Measurements from ENCODE around the gene EPDR1. TPM values are rescaled to one million over a fixed set of nuclear protein-coding genes. Genes with fewer than 3 reads are reported as not detected.
A peak's percentile ranks its signal among the peaks of the same experiment; 100 is the strongest.

Gene EPDR1
- total and polyA plus RNA-seq, 2 of the 4 experiments (the other 2 are of a cell fraction): under 0.01 to 0.09 TPM

DNA sequence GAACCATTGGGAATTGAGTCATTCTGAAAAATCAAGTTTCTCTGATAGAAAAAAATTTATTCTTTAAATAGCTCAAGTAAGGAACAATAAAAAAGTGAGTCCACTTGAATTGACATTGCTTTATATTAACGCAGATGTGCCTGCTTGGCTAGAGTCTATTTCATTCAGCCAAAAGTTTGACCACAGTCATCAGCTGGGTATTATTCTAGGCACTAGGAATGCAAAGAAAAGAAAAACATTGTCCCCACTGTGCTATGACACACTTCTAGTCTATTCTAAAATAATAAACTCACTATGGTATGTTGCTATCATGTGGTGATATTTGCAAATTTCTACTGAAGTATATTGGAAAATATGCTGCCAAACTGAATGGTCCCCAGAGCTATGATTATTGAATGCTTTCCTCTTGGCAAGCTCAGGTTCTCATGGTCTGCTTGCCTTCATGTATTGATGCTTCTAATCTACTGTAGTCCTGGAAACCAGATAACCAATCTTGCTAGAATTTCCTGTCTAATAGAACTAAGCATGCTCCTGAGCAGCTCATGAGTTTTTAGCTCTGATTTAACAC is 12.1 kb upstream of the EPDR1 start:
- H3K9me1 ChIP-seq (ENCODE audit: insufficient read depth, low read length): no peaks in the 10 kb centered on the region
- H3K36me3 ChIP-seq (ENCODE audit: control insufficient read depth, insufficient read depth, low read length): no peaks in the 10 kb centered on the region
- no peak overlapping the region for H3K27ac ChIP-seq (ENCODE audit: insufficient read depth, low read length)
- ChIA-PET POLR2A (ENCODE audit: unreplicated experiment) (no interaction called here), CTCF (interaction anchor here (0.9 kb wide), 1 partner anchor 9 kb away, joined by 3 read pairs; the partner anchor contains the start of gene SFRP4)
- no peak overlapping the region for H4K91ac ChIP-seq (ENCODE audit: insufficient read depth, low read depth, low read length)
- no peaks in the 10 kb centered on the region for H3K79me1 ChIP-seq (ENCODE audit: low read depth in 1 of 2, low read length in 2 of 2)
- H2AK9ac ChIP-seq (replicated peaks; ENCODE audit: low read depth, low read length, poor library complexity): no peak overlapping the region
- in situ Hi-C loops (cut with MboI; ENCODE audit: low sequenced_read_pairs): no loop called here
- no peak overlapping the region for H4K8ac ChIP-seq (ENCODE audit: low read depth in 2 of 2, low read length in 2 of 2)
- no peak overlapping the region for H4K5ac ChIP-seq (ENCODE audit: low read depth, low read length)
- H3K14ac ChIP-seq (replicated peaks; ENCODE audit: low read depth, low read length): no peak overlapping the region
- no CpG with 5 or more reads among the region's 1 CpG for WGBS, 2 experiments (ENCODE audit: extremely low coverage in 2 of 2, insufficient read length in 1 of 2)
- H3K23ac ChIP-seq (ENCODE audit: low read depth, low read length): no peak overlapping the region
- no peak for TF ChIP-seq MAZ (IDR thresholded peaks at IDR 0.05; ENCODE audit: borderline replicate concordance, low read depth, low read length)
- TF ChIP-seq, protein P1, sequence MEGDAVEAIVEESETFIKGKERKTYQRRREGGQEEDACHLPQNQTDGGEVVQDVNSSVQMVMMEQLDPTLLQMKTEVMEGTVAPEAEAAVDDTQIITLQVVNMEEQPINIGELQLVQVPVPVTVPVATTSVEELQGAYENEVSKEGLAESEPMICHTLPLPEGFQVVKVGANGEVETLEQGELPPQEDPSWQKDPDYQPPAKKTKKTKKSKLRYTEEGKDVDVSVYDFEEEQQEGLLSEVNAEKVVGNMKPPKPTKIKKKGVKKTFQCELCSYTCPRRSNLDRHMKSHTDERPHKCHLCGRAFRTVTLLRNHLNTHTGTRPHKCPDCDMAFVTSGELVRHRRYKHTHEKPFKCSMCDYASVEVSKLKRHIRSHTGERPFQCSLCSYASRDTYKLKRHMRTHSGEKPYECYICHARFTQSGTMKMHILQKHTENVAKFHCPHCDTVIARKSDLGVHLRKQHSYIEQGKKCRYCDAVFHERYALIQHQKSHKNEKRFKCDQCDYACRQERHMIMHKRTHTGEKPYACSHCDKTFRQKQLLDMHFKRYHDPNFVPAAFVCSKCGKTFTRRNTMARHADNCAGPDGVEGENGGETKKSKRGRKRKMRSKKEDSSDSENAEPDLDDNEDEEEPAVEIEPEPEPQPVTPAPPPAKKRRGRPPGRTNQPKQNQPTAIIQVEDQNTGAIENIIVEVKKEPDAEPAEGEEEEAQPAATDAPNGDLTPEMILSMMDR (conservative IDR thresholded peaks at IDR 0.05; ENCODE audit: low read depth, low read length): no peak
- no peak for TF ChIP-seq RCOR1 (IDR thresholded peaks at IDR 0.05; ENCODE audit: insufficient replicate concordance, low read length)
- TF ChIP-seq MXI1 (IDR thresholded peaks at IDR 0.05; ENCODE audit: borderline replicate concordance, low read depth, low read length): no peak
- TF ChIP-seq, protein P2, sequence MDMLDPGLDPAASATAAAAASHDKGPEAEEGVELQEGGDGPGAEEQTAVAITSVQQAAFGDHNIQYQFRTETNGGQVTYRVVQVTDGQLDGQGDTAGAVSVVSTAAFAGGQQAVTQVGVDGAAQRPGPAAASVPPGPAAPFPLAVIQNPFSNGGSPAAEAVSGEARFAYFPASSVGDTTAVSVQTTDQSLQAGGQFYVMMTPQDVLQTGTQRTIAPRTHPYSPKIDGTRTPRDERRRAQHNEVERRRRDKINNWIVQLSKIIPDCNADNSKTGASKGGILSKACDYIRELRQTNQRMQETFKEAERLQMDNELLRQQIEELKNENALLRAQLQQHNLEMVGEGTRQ (IDR thresholded peaks at IDR 0.05; ENCODE audit: low read depth, low read length): no peak
- TF ChIP-seq FOS (IDR thresholded peaks at IDR 0.05; ENCODE audit: low read depth, low read length): no peak
- TF ChIP-seq RAD21 (IDR thresholded peaks at IDR 0.05; ENCODE audit: low read length): no peak
- TF ChIP-seq RFX5 (IDR thresholded peaks at IDR 0.05; ENCODE audit: low read depth, low read length): no peak
- no peak for TF ChIP-seq BHLHE40 (IDR thresholded peaks at IDR 0.05; ENCODE audit: low read depth, low read length)
- no peak for TF ChIP-seq NFE2L2 (IDR thresholded peaks at IDR 0.05; ENCODE audit: low read depth, low read length)
- no peak for TF ChIP-seq MAFK (IDR thresholded peaks at IDR 0.05; ENCODE audit: low read depth, low read length)
- no peak for TF ChIP-seq CHD1 (IDR thresholded peaks at IDR 0.05; ENCODE audit: low read depth, low read length)
- no peak for TF ChIP-seq ELK1 (IDR thresholded peaks at IDR 0.05; ENCODE audit: borderline replicate concordance, low read depth, low read length)
- TF ChIP-seq POLR2A (IDR thresholded peaks at IDR 0.05; ENCODE audit: low read depth, low read length): no peak
- TF ChIP-seq CEBPB (IDR thresholded peaks at IDR 0.05; ENCODE audit: low read depth, low read length): no peak
- TF ChIP-seq SMC3 (IDR thresholded peaks at IDR 0.05; ENCODE audit: low read depth, low read length): no peak
- intact Hi-C loops (cut with micrococcal nuclease): no loop called here
- no peaks in the 10 kb centered on the region for H4K20me1 ChIP-seq (ENCODE audit: insufficient read depth, low read length)
- BruUV-seq (replicated peaks): no TSS peak
- no peak overlapping the region for H3K56ac ChIP-seq (ENCODE audit: extremely low read depth, insufficient read depth, low read length)
- DNase-seq (peak; percentile 26), ATAC-seq (ENCODE audit: low read depth) (no peak)
- H3K4me3 ChIP-seq (ENCODE audit: insufficient read depth, low read depth, low read length): no peak overlapping the region
- H2AFZ ChIP-seq (replicated peaks; ENCODE audit: low read length, poor library complexity): no peak overlapping the region
- no peak overlapping the region for H2BK120ac ChIP-seq (ENCODE audit: low read depth, low read length)
- dilution Hi-C loops (cut with HindIII; ENCODE audit: low sequenced_read_pairs, unreplicated experiment): no loop called here
- no peaks in the 10 kb centered on the region for H3K9me3 ChIP-seq (ENCODE audit: control insufficient read depth, insufficient read depth, low read length)
- H3K4me2 ChIP-seq (ENCODE audit: low read depth, low read length): no peak overlapping the region
- H3K4ac ChIP-seq (ENCODE audit: low read depth, low read length): no peak overlapping the region
- no peak overlapping the region for H2BK20ac ChIP-seq (ENCODE audit: low read depth, low read length)
- no peaks in the 10 kb centered on the region for H3K27me3 ChIP-seq (ENCODE audit: control insufficient read depth, insufficient read depth, low read length)
- no peak overlapping the region for H2AK5ac ChIP-seq (ENCODE audit: low read depth, low read length)
- no peaks in the 10 kb centered on the region for H3K4me1 ChIP-seq (ENCODE audit: control insufficient read depth, insufficient read depth, low read length)
- no peak overlapping the region for H3K18ac ChIP-seq (ENCODE audit: low read depth, low read length)
- no peak overlapping the region for H3K9ac ChIP-seq (ENCODE audit: low read depth, low read length)
- H2BK5ac ChIP-seq (ENCODE audit: low read depth, low read length, poor library complexity, severe bottlenecking): no peak overlapping the region
- no peak overlapping the region for H2BK15ac ChIP-seq (ENCODE audit: low read depth, low read length)
